Mesenchymal stem cell (in vitro differentiated cells and primary cell): ENCODE results near the gene BMAL2.

Source experiments
- DNase-seq: peaks from one replicate; pipeline ENCODE4 v3.0.0-alpha.2; 2013
- H2AFZ ChIP-seq: one replicate; pipeline ENCODE4 v1.6.1; 2013; ENCODE audit warnings: low read depth, mild to moderate bottlenecking, control low read depth, inconsistent platforms, low read length, moderate library complexity
- H2AK5ac ChIP-seq: 2 replicates; pipeline ENCODE4 v1.6.1; 2013; ENCODE audit warnings: low read length, moderate library complexity, mild to moderate bottlenecking, inconsistent platforms; ENCODE audit not compliant: severe bottlenecking
- H2BK120ac ChIP-seq: one replicate; pipeline ENCODE4 v1.6.1; 2013; ENCODE audit warnings: low read depth, mild to moderate bottlenecking, inconsistent platforms, low read length, moderate library complexity
- H2BK12ac ChIP-seq, 2 experiments: one replicate each; pipeline ENCODE4 v1.6.1; 2013; ENCODE audit warnings: inconsistent platforms in 2 of 2, low read length in 2 of 2, mild to moderate bottlenecking in 2 of 2, moderate library complexity in 2 of 2, control low read depth in 1 of 2
- H2BK15ac ChIP-seq: one replicate; pipeline ENCODE4 v1.6.1; 2013; ENCODE audit warnings: mild to moderate bottlenecking, low read depth, inconsistent platforms; ENCODE audit not compliant: poor library complexity, severe bottlenecking
- H2BK5ac ChIP-seq: 2 replicates; pipeline ENCODE4 v1.6.1; 2013; ENCODE audit warnings: low read depth, mild to moderate bottlenecking, low read length, control low read depth, inconsistent platforms; ENCODE audit not compliant: poor library complexity, severe bottlenecking
- H3K14ac ChIP-seq, 2 experiments: one replicate each; pipeline ENCODE4 v1.6.1; 2013; ENCODE audit warnings: inconsistent platforms in 2 of 2, low read length in 2 of 2, control low read depth in 1 of 2, mild to moderate bottlenecking in 1 of 2, moderate library complexity in 1 of 2
- H3K18ac ChIP-seq, 2 experiments: one replicate each; pipeline ENCODE4 v1.6.1; 2013; ENCODE audit warnings: inconsistent platforms in 2 of 2, low read length in 2 of 2, control low read depth in 1 of 2, low read depth in 1 of 2, mild to moderate bottlenecking in 1 of 2
- H3K23ac ChIP-seq, 2 experiments: one replicate each; pipeline ENCODE4 v1.6.1; 2013; ENCODE audit warnings: inconsistent platforms in 2 of 2, low read length in 2 of 2, mild to moderate bottlenecking in 2 of 2, moderate library complexity in 2 of 2, control low read depth in 1 of 2
- H3K27ac ChIP-seq: 2 replicates; pipeline ENCODE4 v1.5.1; 2013; ENCODE audit warnings: mild to moderate bottlenecking, moderate library complexity, low read length, control low read depth, inconsistent platforms; ENCODE audit not compliant: poor library complexity, severe bottlenecking
- H3K27me3 ChIP-seq, 2 experiments: 2 replicates each; pipeline versions ENCODE4 v1.6.1 to v1.7.0; 2013; ENCODE audit warnings: low read length in 2 of 2, mild to moderate bottlenecking in 2 of 2, moderate library complexity in 2 of 2, control low read depth in 1 of 2, inconsistent platforms in 1 of 2; ENCODE audit not compliant: control insufficient read depth in 1 of 2, insufficient read depth in 1 of 2
- H3K36me3 ChIP-seq, 2 experiments: 2 replicates each; pipeline versions ENCODE4 v1.6.1 to v1.7.0; 2013; ENCODE audit warnings: low read length in 2 of 2, control low read depth in 1 of 2, inconsistent platforms in 1 of 2, low read depth in 1 of 2, mild to moderate bottlenecking in 1 of 2; ENCODE audit not compliant: insufficient read depth in 2 of 2, control insufficient read depth in 1 of 2
- H3K4ac ChIP-seq, 2 experiments: one replicate each; pipeline ENCODE4 v1.6.1; 2013; ENCODE audit warnings: inconsistent platforms in 2 of 2, low read length in 2 of 2, mild to moderate bottlenecking in 2 of 2, moderate library complexity in 2 of 2, control low read depth in 1 of 2, low read depth in 1 of 2
- H3K4me1 ChIP-seq: 2 replicates; pipeline ENCODE4 v1.6.1; 2013; ENCODE audit warnings: low read depth, low read length, control low read depth; ENCODE audit not compliant: control insufficient read depth, insufficient read depth
- H3K4me2 ChIP-seq: 2 replicates; pipeline ENCODE4 v1.6.1; 2013; ENCODE audit warnings: low read length, mild to moderate bottlenecking, inconsistent platforms; ENCODE audit not compliant: poor library complexity, severe bottlenecking
- H3K4me3 ChIP-seq, 2 experiments: 2 replicates each; pipeline versions ENCODE4 v1.5.1 to v1.7.0; 2013; ENCODE audit warnings: low read length in 2 of 2, mild to moderate bottlenecking in 2 of 2, control low read depth in 1 of 2, low read depth in 1 of 2; ENCODE audit not compliant: insufficient read depth in 1 of 2
- H3K79me1 ChIP-seq: replicated peaks from 2 replicates; pipeline ENCODE4 v1.6.1; 2013; ENCODE audit warnings: mild to moderate bottlenecking, control low read depth, low read length, inconsistent platforms; ENCODE audit not compliant: poor library complexity, severe bottlenecking
- H3K9ac ChIP-seq: 2 replicates; pipeline ENCODE4 v1.7.0; 2013; ENCODE audit warnings: mild to moderate bottlenecking, low read length, moderate library complexity
- H3K9me3 ChIP-seq: 2 replicates; pipeline ENCODE4 v1.7.0; 2013; ENCODE audit warnings: mild to moderate bottlenecking, low read length; ENCODE audit not compliant: control insufficient read depth
- H4K8ac ChIP-seq: one replicate; pipeline ENCODE4 v1.6.1; 2013; ENCODE audit warnings: inconsistent platforms, mild to moderate bottlenecking, low read length, moderate library complexity
- H4K91ac ChIP-seq: one replicate; pipeline ENCODE4 v1.6.1; 2013; ENCODE audit warnings: mild to moderate bottlenecking, low read length, inconsistent platforms
- WGBS: methylation state at CpG from one replicate; pipeline ENCODE4 v1.1.7; 2013; ENCODE audit warnings: mixed read lengths; 5-methylcytosine and 5-hydroxymethylcytosine counted together

BMAL2 gene

GRCh38 chr12:27382171-27382795, 49.6 kb downstream of the BMAL2 start:
- H3K18ac ChIP-seq: no peak overlapping the region
- no peak overlapping the region for H2AFZ ChIP-seq
- no peaks in the 10 kb centered on the region for H3K79me1 ChIP-seq
- no peak overlapping the region for H3K4me2 ChIP-seq
- no peak overlapping the region for H3K4ac ChIP-seq
- H2AK5ac ChIP-seq: no peak overlapping the region
- H4K91ac ChIP-seq: no peak overlapping the region
- peaks cover 5% of the 10 kb centered on the region for H3K4me1 ChIP-seq
- no peak overlapping the region for H3K27ac ChIP-seq
- no peak overlapping the region for H2BK15ac ChIP-seq
- no peaks in the 10 kb centered on the region for H3K27me3 ChIP-seq
- peak overlapping the region; percentile 14 for H3K9ac ChIP-seq
- H2BK5ac ChIP-seq: no peak overlapping the region
- H3K9me3 ChIP-seq: no peaks in the 10 kb centered on the region
- no peak overlapping the region for H2BK120ac ChIP-seq
- H2BK12ac ChIP-seq: no peak overlapping the region
- 89% methylated on average over 9 of the region's 9 CpGs for WGBS
- peak overlapping the region in 1 of 2 experiments; percentile 17 for H3K4me3 ChIP-seq
- H3K36me3 ChIP-seq: peaks cover 0 to 11% of the 10 kb centered on the region in 2 experiments
- no peak overlapping the region for H3K14ac ChIP-seq
- no peak overlapping the region for H4K8ac ChIP-seq
- H3K23ac ChIP-seq: no peak overlapping the region
- peak; percentile 4 for DNase-seq
